NCI-H82 (cell line): ENCODE data around the gene PCK1.
"Not testable (repeated sequence)": the region's sequence is repeated elsewhere in the genome, so short reads cannot be mapped to it uniquely, and the experiment has no call there.

Experiments used
- DNase-seq: peaks from one replicate; lab custom pipeline; 2025; lab: John Stamatoyannopoulos, UW

PCK1 gene

GRCh38 chr20:57560554-57561355 is at the start of gene PCK1:
Gene PCK1 (plus strand): TSS chr20:57561110. CDS start chr20:57561412, 302 bp downstream.
- no peak for DNase-seq

GRCh38 chr20:57511709-57512108 is 49.2 kb upstream of the PCK1 start:
- DNase-seq: not testable (repeated sequence)

- no peak for DNase-seq
Observed at GRCh38 chr20:57512432-57512831, 48.5 kb upstream of the PCK1 start.

- no peak for DNase-seq
Observed at GRCh38 chr20:57513199-57513598, 47.7 kb upstream of the PCK1 start.

GRCh38 chr20:57514273-57514751 is 46.6 kb upstream of the PCK1 start:
- DNase-seq: peak; percentile 89

- DNase-seq: no peak
Observed at GRCh38 chr20:57517904-57518303, 43.0 kb upstream of the PCK1 start.

GRCh38 chr20:57522380-57523140 is 38.4 kb upstream of the PCK1 start:
- no peak for DNase-seq

- no peak for DNase-seq
Observed at GRCh38 chr20:57523782-57524181, 37.1 kb upstream of the PCK1 start.

GRCh38 chr20:57524511-57525176 is 36.3 kb upstream of the PCK1 start, which contains the start of gene CTCFL:
Gene CTCFL (minus strand): TSS chr20:57525140. CDS start chr20:57524205, 935 bp downstream.
- DNase-seq: no peak

GRCh38 chr20:57525328-57526086 is 35.4 kb upstream of the PCK1 start:
- DNase-seq: peak; percentile 54

GRCh38 chr20:57526087-57526884 is 34.6 kb upstream of the PCK1 start:
- peak; percentile 76 for DNase-seq

GRCh38 chr20:57526885-57527460 is 33.9 kb upstream of the PCK1 start:
- DNase-seq: no peak

GRCh38 chr20:57527728-57528127 is 33.2 kb upstream of the PCK1 start:
- DNase-seq: no peak

GRCh38 chr20:57528148-57528547 is 32.8 kb upstream of the PCK1 start:
- DNase-seq: no peak

- DNase-seq: no peak
Observed at GRCh38 chr20:57529160-57529585, 31.7 kb upstream of the PCK1 start.

GRCh38 chr20:57529810-57530209 is 31.1 kb upstream of the PCK1 start:
- no peak for DNase-seq

- DNase-seq: no peak
Observed at GRCh38 chr20:57530327-57530981, 30.5 kb upstream of the PCK1 start.

- DNase-seq: no peak
Observed at GRCh38 chr20:57532104-57532503, 28.8 kb upstream of the PCK1 start.

- no peak for DNase-seq
Observed at GRCh38 chr20:57535297-57535696, 25.6 kb upstream of the PCK1 start.
